GM18873 (cell line): Measurements from ENCODE around the gene CDC42SE1.
A peak's percentile ranks its signal among the peaks of the same experiment; 100 is the strongest.

Experiments
- ATAC-seq: cut with Tn5 transposase; IDR thresholded peaks from one replicate; pipeline ENCODE4 v1.9.1; 2021; ENCODE audit warnings: mild to moderate bottlenecking, moderate library complexity, moderate number of reproducible peaks; ENCODE audit not compliant: unreplicated experiment, low FRiP score

Gene CDC42SE1

DNA sequence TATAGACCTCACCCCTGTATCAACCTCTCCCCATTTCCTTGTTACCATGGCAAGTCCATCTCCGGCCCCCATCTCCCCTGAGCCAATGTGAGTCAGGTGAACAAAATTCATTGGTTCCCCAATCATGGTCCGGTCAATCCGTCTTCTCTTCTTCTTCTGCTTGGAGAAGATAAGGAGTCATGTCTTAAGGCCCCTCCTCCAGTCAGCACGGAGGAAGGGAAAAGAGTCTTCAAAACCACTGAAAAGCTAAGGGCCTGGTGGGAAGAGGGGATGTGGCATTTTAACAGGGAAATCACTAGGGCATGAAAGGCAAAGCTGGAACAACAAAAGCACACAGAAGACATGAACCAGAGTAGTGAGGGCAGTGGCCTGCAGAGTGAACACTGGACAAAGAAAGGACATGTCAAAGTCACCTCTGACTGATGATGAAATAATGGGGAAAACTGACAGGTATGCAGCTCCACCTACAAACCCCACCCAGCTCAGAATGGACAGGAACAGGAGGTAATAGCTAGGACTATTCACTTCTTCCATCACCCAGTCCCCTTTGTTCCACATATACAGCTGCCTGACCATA is 4.4 kb downstream of the CDC42SE1 start:
- ATAC-seq: no peak

DNA sequence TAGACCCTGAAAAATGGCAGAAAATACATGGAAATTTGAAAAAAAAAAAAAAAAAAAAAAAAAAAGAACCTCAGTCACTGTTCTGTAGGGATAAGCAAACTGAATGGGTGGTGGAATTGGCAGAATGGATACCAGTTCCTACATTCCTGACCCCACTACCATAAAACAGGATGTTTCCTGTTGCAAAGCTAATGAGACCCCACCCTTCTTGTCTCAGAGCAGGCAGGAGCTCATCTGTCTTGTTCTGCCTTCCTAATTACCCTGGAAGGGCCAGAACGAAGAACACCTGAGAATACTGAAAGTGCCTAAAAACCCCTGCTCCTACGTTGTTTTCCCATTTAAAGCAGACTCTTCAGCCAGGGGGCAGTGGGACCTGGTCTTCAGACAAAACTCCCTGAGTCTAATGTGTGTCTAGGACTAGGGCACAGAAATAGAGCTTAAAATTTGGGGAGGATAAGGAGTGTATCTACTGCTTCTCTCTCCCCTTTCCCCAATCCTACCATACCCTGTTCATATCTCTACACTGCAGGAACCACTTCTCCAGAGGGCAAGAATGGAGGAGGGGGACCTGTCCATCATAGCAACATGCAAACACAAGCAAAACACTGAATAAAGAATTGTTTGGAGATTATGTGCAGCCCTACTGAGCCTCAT is 7.9 kb downstream of the CDC42SE1 start:
- no peak for ATAC-seq

DNA sequence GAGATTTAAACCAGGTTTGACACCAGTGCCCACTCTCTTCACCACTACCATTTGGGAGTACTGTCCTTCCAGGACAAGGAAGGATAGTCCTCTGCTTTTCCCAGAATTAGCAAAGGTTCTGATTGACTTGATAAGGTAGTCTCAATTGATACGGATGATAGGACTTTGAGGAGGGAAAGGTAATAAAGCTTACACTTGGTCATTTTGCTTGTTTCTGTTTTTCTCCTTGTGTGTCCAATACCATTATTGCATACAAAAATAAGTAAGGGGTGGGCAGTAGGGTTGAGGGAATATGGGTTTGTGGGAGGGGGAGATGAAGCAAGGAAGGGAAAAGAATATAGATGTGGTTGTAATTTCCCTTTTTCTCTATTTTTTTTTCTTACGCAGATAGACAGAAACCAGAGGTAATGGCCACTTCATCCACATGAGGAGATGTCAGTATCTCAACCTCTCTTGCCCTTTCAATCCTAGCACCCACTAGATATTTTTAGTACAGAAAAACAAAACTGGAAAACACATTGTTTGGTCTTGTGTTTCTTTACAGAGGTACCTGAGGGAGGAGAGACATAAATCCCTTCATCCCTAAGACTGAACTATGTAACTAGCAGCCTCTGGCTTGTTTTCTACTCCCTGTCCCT is 9.3 kb downstream of the CDC42SE1 start:
- ATAC-seq: no peak

DNA sequence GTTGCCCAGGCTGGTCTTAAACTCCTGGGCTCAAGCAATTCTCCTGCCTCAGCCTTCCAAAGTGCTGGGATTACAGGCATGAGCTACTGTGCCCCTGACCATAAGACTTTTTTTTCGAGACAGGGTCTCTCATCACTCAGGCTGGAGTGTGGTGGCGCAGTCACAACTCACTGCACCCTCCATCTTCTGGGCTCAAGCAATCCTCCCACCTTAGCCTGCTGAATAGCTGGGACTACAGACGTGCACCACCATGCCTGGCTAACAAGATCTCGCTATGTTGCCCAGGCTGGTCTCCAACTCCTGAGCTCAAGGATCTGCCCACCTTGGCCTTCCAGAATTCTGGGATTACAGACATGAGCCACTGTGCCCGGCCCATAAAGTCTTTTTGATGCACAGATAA is 10.0 kb downstream of the CDC42SE1 start:
- ATAC-seq: no peak

DNA sequence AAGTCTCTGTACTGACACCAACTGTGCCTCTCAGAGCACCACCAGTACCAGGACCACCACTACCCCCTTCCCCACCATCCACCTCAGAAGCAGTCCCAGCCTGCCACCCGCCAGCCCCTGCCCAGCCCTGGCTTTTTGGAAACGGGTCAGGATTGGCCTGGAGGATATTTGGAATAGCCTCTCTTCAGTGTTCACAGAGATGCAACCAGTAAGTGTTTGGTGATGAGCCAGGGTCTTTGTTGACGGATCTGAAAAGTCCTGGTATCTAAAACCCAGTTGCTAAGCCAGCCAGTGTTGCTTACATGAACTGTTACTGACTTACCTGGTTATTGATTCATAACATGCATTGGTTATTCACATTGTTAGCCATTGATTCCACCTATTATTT is 10.8 kb downstream of the CDC42SE1 start:
- ATAC-seq: peak; percentile 5

DNA sequence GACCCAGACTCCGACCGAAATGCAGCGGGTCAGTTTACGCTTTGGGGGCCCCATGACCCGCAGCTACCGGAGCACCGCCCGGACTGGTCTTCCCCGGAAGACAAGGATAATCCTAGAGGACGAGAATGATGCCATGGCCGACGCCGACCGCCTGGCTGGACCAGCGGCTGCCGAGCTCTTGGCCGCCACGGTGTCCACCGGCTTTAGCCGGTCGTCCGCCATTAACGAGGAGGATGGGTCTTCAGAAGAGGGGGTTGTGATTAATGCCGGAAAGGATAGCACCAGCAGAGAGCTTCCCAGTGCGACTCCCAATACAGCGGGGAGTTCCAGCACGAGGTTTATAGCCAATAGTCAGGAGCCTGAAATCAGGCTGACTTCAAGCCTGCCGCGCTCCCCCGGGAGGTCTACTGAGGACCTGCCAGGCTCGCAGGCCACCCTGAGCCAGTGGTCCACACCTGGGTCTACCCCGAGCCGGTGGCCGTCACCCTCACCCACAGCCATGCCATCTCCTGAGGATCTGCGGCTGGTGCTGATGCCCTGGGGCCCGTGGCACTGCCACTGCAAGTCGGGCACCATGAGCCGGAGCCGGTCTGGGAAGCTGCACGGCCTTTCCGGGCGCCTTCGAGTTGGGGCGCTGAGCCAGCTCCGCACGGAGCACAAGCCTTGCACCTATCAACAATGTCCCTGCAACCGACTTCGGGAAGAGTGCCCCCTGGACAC is 11.3 kb downstream of the CDC42SE1 start:
- peak; percentile 48 for ATAC-seq

DNA sequence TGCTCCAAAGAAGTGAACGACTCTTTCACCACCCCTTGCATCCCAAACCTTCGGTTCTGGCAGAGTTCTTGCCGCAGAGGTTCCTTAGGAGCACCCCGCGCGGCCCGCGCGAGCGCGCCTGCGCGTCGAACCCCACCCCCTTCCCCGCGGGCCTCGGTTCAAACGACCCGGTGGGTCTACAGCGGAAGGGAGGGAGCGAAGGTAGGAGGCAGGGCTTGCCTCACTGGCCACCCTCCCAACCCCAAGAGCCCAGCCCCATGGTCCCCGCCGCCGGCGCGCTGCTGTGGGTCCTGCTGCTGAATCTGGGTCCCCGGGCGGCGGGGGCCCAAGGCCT is 11.9 kb downstream of the CDC42SE1 start, which contains the start of gene C1orf56:
Gene C1orf56 (plus strand): TSS at position 161 of the 334 bp plus-strand sequence. CDS start 97 bp downstream, at position 258.
- ATAC-seq: peak; percentile 20

DNA sequence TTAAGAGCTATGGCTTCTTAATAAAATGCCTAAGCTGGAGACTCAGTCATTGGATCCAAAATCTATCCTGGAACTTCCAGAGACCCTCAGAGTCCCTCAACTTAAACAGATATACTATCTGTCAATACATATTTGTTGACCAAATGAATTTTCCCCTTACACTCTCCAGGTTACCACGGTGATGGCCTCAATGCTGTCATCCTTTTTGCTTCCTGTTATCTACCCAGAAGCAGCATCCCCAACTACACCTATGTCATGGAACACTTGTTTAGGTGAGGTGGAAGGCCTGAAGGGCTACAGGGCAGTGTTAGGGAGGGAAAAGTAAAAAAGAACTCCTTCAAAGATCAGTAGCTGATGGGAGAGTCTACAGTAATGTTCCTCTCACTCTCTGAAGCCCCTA is 16.3 kb downstream of the CDC42SE1 start:
- no peak for ATAC-seq

DNA sequence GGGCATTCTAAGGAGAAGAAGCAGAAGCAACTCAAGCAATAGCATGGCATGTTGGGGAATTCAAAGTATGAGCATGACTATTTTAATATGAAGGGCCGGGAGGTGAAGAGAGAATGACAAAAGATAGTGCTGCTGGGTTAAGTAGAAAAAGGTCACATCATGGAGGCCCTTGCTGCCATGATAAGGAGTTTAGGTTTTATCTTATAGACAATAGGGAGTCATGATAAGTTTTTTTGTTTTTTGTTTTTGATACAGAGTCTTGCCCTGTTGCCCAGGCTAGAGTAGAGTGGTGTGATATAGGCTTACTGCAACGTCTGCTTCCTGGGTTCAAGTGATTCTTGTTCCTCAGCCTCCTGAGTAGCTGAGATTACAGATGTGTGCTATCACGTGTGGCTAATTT is 19.9 kb downstream of the CDC42SE1 start:
- ATAC-seq: no peak

DNA sequence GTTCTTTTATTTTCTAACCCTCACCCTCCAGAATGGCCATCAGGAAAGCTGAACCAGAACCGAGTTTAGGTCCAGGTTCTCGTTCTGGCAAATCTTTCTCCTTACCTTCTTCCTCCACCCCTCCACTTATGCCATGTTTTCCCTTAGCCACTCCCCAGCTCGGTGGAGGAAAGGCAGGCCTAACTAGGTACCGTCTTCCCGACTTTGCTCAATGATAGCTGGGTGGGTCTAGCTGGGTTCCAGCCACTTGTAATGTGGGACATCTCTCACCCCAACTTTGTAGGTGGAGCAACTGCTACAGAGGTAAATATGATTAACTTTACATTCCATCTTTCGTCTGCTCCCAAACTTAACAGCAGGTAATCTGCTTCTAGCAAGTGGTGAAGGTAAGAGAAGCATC is 22.4 kb downstream of the CDC42SE1 start:
- ATAC-seq: no peak

DNA sequence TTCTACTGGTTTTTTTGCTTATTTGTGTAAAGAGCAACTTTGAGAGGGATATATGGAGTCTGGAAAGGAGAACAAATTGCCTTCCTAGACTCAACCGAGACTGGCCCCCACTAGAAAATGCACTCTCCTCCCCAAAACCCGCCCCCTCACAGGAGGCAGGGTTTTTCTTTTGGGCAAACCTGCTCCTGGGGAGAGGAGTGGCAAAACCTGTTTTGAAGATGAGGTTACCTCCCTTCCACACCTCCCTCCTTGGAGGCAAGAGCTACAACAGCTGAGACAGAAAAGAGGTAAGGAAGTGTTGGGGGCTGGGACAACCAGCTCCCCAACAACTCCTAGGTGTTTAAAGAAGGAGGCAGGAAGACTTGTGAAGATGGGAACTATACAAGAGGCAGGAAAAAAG is 23.1 kb downstream of the CDC42SE1 start, which contains the start of gene BNIPL:
Gene BNIPL (plus strand): TSS at position 231 of the 400 bp plus-strand sequence. CDS start 140 bp downstream, at position 371.
- ATAC-seq: no peak

DNA sequence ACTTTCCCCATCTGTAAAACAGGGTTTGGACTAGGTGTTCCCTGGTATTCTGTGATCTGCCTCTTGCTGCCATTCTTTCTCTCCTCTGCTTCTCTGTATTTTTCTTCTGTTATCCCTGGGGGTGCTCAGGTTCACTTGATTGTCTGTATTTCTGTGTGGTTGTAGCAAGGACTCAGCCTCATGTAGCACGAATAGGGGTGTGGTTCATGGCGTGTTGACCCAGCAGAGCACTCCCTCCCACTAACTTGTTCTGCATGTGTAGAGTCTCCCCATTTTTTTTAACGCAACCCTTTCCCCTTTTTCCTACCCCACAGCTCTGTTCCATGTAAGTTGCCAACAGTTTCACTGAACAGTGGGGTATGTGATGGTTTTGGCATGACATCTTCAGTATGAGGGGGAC is 24.3 kb downstream of the CDC42SE1 start:
- ATAC-seq: no peak

DNA sequence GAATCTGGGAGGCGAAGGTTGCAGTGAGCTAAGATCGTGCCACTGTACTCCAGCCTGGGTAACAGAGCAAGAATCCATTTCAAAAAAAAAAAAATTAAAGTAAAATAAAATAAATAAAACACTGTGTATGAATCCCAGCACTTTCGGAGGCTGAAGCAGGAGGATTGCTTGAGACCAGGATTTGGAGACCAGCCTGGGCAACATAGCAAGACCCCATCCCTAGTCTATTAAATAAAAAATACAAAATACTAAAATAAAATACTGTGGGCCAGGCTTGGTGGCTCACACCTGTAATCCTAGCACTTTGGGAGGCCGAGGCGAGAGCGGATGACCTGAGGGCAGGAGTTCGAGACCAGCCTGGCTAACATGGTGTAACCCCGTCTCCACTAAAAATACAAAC is 27.3 kb downstream of the CDC42SE1 start:
- ATAC-seq: no peak

DNA sequence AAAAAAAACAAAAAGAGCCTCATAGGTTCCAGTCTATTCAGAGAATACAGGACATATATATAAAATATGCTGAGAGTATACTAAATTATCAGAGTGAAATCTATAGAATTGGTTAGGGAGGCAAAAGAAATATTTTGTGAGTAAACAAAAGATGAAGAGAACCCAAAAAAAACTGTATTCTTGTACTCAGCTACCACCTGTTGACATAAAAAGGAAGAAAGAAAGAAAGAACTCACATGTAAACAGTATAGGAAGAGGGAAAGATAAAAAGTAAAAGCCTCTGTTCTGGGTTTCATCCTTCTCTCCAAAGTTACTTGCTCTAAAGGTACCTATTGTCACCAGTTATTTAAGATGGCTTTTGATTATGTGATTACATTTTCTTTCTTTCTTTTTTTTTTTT is 33.0 kb downstream of the CDC42SE1 start:
- no peak for ATAC-seq

DNA sequence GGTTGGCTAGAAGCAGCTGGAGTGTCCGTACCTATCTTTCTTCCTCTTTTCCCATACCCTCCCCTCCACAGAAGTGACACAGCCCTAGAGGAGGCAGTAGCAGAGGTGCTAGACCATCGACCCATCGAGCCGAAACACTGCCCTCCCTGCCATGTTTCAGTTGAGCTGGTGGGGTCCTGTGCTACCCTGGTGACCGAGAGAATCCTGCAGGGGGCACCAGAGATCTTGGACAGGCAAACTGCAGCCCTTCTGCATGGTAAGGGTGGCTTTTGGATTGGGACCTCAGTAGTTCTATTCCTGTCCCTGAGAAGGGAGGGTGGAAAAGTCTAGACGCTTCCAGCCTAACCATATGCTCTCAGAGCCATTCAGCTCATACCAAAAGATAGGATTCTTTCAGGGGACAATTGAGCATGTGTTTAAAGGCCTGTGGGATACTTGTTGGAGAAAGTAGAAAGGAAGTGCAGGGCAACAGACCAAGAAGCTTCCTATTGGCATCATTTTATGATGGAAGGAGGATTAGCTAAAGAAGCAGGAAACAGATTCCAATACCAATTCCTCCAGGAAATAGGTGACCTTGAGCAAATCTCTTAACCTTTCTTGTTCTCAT is 34.8 kb downstream of the CDC42SE1 start:
- no peak for ATAC-seq

DNA sequence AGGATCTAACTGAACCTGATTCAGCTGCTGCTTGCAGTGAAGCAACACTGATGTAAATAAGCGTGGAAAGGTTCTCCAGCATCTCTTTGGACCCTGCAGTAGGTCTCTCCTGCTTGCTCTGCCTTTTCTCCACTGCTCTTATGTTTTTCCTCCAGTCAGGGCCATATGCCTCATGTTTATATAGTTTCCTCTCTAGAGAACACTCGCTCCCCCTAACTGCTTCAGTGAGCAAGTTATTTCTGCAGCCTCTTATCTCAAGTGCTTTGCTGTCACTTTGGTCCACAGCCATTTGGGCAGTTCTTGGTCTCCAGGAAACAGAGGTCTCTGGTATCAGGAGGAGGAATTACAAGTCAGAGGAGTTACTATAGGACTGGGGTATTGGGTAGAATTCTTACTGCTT is 45.9 kb downstream of the CDC42SE1 start:
- no peak for ATAC-seq

DNA sequence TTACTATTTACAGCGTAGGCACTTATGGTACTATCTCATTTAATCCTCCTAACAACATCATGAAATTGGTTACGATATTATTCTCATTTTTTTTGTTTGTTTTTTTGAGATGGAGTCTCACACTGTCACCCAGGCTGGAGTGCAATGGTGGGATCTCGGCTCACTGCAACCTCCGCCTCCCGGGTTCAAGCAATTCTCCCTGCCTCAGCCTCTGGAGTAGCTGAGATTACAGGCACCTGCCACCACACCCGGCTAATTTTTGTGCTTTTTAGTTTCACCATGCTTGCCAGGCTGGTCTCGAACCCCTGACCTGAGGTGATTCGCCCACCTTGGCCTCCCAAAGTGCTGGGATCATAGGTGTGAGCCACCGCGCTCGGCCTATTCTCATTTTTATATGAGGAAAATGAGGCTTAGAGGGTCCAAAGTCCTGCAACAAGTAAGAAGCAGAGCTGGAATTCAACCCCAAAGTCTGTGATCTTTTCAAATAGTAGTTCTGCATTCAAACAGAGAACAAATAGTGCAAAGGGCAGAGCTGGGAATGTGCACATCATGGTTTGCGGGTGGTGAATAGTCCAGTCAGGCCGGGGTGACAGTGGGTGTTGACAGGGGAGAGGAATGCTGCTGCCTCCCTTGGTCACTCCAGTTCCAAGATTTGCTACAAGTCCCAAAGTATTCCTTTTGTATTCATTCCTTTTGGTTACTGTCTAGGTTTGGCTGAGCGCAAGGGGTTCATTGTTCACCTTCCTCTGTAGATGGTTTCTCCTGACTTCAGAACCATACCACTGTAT is 46.5 kb downstream of the CDC42SE1 start:
- ATAC-seq: no peak

DNA sequence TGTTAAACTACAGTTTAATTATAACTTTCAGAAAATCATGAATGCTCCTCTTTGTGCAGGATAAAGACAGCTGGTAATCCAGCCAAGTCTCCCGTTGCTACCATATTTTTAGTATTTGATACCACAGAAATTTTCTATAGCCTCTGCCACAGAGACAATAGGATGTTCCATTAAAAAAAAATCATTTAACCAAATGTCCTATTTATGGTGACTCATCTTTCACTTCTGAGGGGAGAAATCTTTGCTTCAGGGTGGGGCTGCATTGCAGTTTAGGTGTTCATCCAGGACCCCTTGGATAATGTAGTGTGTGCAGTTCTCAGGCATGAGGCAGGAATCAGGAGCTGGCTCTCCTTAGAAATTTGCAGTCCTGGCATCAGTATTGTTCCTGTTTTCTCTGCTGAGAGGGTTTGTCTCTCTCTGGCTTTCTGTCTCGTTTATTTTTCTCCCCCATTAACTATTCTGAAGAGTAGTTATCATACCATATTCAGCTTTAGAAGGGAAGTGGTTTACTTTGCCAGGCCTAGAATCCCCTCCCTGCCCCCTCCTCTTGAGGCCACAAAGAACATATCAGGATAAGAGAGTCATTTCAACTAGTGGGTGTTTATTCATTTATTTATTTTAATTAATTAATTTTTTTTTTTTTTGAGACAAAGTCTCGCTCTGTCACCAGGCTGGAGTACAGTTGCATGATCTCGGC is 48.1 kb downstream of the CDC42SE1 start:
- no peak for ATAC-seq

DNA sequence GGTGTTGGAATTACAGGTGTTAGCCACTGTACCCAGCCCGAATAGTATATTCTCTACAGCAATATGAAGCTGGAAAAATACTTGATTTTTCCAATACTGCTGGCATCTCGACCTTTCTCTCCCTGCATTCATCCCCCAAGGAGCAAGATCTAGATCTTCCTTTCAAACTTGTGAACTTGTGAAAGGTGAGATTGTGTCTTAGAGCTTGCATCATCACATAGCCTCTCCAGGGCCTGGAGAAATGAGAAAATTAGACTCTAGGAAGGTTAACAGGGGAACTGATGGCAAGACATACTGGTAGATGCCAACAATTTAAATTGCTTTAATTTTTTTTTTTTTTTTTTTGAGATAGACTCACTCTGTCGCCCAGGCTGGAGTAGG is 49.1 kb downstream of the CDC42SE1 start:
- ATAC-seq: no peak
